GM12878 (cell line): ENCODE measurements around the gene TCEA2. TPM values are rescaled to one million over a fixed set of nuclear protein-coding genes. Genes with fewer than 3 reads are reported as not detected.

Experiments
- ATAC-seq: fragments of 200-7000 bp; cut with Tn5 transposase; 3 replicates; pipeline ENCODE4 v1.9.1; 2020; ENCODE audit warnings: mild to moderate bottlenecking, moderate library complexity
- BruUV-seq: library from RNA; stranded (reverse); fragments of 400-500 nt; replicated peaks from 2 replicates; lab custom pipeline; 2021; lab: Mats Ljungman, UMichigan
- CTCF ChIA-PET: fragments of 300-600 bp; sonication (Branson Sonifier 250); formaldehyde crosslinking; extraction: SDS; loops from one replicate; lab custom pipeline; 2021; ENCODE audit warnings: inconsistent platforms; lab: Yijun Ruan, JAX
- POLR2A ChIA-PET: fragments of 350-600 bp; formaldehyde crosslinking; extraction: SDS; loops from one replicate; lab custom pipeline; 2021; ENCODE audit warnings: inconsistent platforms; lab: Charles Lee
- RAD21 ChIA-PET: fragments of 300-600 bp; sonication (Branson Sonifier 250); formaldehyde crosslinking; loops from one replicate; lab custom pipeline; 2023; ENCODE audit warnings: antibody characterized with exemption; ENCODE audit not compliant: unreplicated experiment; lab: Charles Lee
- SMC1A ChIA-PET: fragments of 300-600 bp; sonication (Branson Sonifier 250); formaldehyde crosslinking; loops from one replicate; lab custom pipeline; 2023; ENCODE audit not compliant: unreplicated experiment, uncharacterized antibody; lab: Charles Lee
- DNase-seq: peaks from one replicate; pipeline ENCODE4 v3.0.0-alpha.2; 2011; ENCODE audit warnings: low read depth, low spot score
- FAIRE-seq: peaks from 3 replicates; lab custom pipeline; 2011; peaks lifted over from hg19 to GRCh38; lab: Jason Lieb, UNC
- H2AFZ ChIP-seq: 2 replicates; pipeline ENCODE4 v1.6.0; 2011; ENCODE audit warnings: low read depth, low read length, control low read depth; ENCODE audit not compliant: control insufficient read depth
- H3K27ac ChIP-seq: 2 replicates; pipeline ENCODE4 v1.5.1; 2011; ENCODE audit warnings: control low read depth; ENCODE audit not compliant: control insufficient read depth, insufficient read depth
- H3K27me3 ChIP-seq, 2 experiments: replicated peaks in 1 of 2; 2 replicates each; pipeline versions ENCODE4 v1.6.0 to v1.6.1; 2011; ENCODE audit warnings: low read length in 1 of 2; ENCODE audit not compliant: control insufficient read depth in 2 of 2, insufficient read depth in 2 of 2
- H3K36me3 ChIP-seq, 2 experiments: 2 replicates each; pipeline ENCODE4 v1.5.1; 2011; ENCODE audit warnings: low read length in 1 of 2; ENCODE audit not compliant: control insufficient read depth in 2 of 2, insufficient read depth in 2 of 2
- H3K4me1 ChIP-seq: 2 replicates; pipeline ENCODE4 v1.6.1; 2011; ENCODE audit warnings: mild to moderate bottlenecking, low read length, moderate library complexity, mixed read lengths; ENCODE audit not compliant: control insufficient read depth, insufficient read depth
- H3K4me2 ChIP-seq: 2 replicates; pipeline ENCODE4 v1.6.0; 2011; ENCODE audit warnings: control low read depth; ENCODE audit not compliant: control insufficient read depth, insufficient read depth
- H3K4me3 ChIP-seq: fragments of 200-600 bp; sonication (generic); 2 replicates; pipeline ENCODE4 v1.5.1; 2016
- H3K79me2 ChIP-seq: 2 replicates; pipeline ENCODE4 v1.6.0; 2011; ENCODE audit warnings: low read length; ENCODE audit not compliant: control insufficient read depth, insufficient read depth
- H3K9ac ChIP-seq: 2 replicates; pipeline ENCODE4 v1.8.0; 2011; ENCODE audit warnings: low read length, control low read depth, mixed read lengths; ENCODE audit not compliant: control insufficient read depth, insufficient read depth
- H3K9me3 ChIP-seq: replicated peaks from 3 replicates; pipeline ENCODE4 v1.5.1; 2011; ENCODE audit warnings: mild to moderate bottlenecking, low read length; ENCODE audit not compliant: control insufficient read depth, insufficient read depth
- H4K20me1 ChIP-seq: 2 replicates; pipeline ENCODE4 v1.6.0; 2011; ENCODE audit not compliant: control insufficient read depth, insufficient read depth
- BACH1 ChIP-seq: fragments of 450-650 bp; IDR thresholded peaks from 2 replicates; pipeline ENCODE4 v1.6.1; 2017; ENCODE audit warnings: mild to moderate bottlenecking, borderline replicate concordance
- CREM ChIP-seq: IDR thresholded peaks from 2 replicates; pipeline ENCODE4 v1.6.1; 2014; ENCODE audit warnings: antibody characterized with exemption, low read depth
- CTCF ChIP-seq, 3 experiments: IDR thresholded peaks in 2 of 3; conservative IDR thresholded peaks in 1 of 3; 2 replicates each; pipeline ENCODE4 v1.5.1; 2011; ENCODE audit warnings: low read depth in 3 of 3, low read length in 3 of 3, mild to moderate bottlenecking in 3 of 3, control low read depth in 2 of 3, moderate library complexity in 2 of 3, inconsistent platforms in 1 of 3, mixed read lengths in 1 of 3; ENCODE audit not compliant: control insufficient read depth in 2 of 3, insufficient read depth in 1 of 3; ENCODE audit errors: extremely low read depth in 1 of 3
- POLR2A ChIP-seq: IDR thresholded peaks from 2 replicates; pipeline ENCODE4 v1.6.1; 2011; ENCODE audit warnings: low read depth, mild to moderate bottlenecking, low read length
- RFX5 ChIP-seq: IDR thresholded peaks from 2 replicates; pipeline ENCODE4 v1.6.1; 2011; ENCODE audit warnings: low read depth, low read length, improper control_type of control experiment
- SIX5 ChIP-seq: IDR thresholded peaks from 2 replicates; pipeline ENCODE4 v1.6.1; 2011; ENCODE audit warnings: mild to moderate bottlenecking, low read depth, low read length, moderate library complexity; ENCODE audit not compliant: severe bottlenecking
- SMARCA5 ChIP-seq: fragments of 450-650 bp; IDR thresholded peaks from 2 replicates; pipeline ENCODE4 v1.6.1; 2017; ENCODE audit warnings: mild to moderate bottlenecking
- ZNF24 ChIP-seq: fragments of 450-650 bp; IDR thresholded peaks from 2 replicates; pipeline ENCODE4 v1.6.1; 2017; ENCODE audit warnings: antibody characterized with exemption, mild to moderate bottlenecking
- ZNF622 ChIP-seq: fragments of 450-650 bp; IDR thresholded peaks from 2 replicates; pipeline ENCODE4 v1.6.1; 2017; ENCODE audit warnings: mild to moderate bottlenecking, inconsistent platforms
- WGBS: methylation state at CpG from one replicate; pipeline ENCODE4 v1.1.6; 2016; ENCODE audit warnings: low lambda C conversion rate; ENCODE audit not compliant: insufficient replicate concordance, insufficient coverage; ENCODE audit errors: missing lambda C conversion rate; 5-methylcytosine and 5-hydroxymethylcytosine counted together
- in situ Hi-C: fragments of 300-500 bp; cut with MboI; formaldehyde crosslinking; loops from 9 replicates; pipeline ENCODE4 v1.14.3; 2018; ENCODE audit warnings: mixed read lengths
- intact Hi-C: fragments of 100-400 bp; cut with micrococcal nuclease; formaldehyde crosslinking; loops from one replicate; pipeline ENCODE4 v1.14.2; 2022; ENCODE audit not compliant: unreplicated experiment
- polyA plus RNA-seq, 11 experiments: library from polyadenylated mRNA; depleted of rRNA in 4 of 11; unstranded in 6 of 11; stranded (reverse) in 5 of 11; fragments of >200 nt; fragmentation: Nextera tagmentation in 4 of 11; fragmentation: Illumina TruSeq in 1 of 11; extraction: Ambion mirVana in 4 of 11; extraction: Trizol in 1 of 11; gene quantifications; 1 replicate in 1 of 11; 2 replicates in 10 of 11; pipeline versions ENCODE4 v1.2.1 to v1.2.3, GENCODE V29; 2011 to 2016; ENCODE audit warnings: inconsistent platforms in 2 of 11, missing spikeins in 2 of 11, low read depth in 1 of 11
- total RNA-seq, 4 experiments: library from RNA; depleted of rRNA in 3 of 4; stranded (reverse); fragments of >200 nt in 3 of 4; fragmentation: Illumina TruSeq in 1 of 4; extraction: Trizol in 1 of 4; gene quantifications; 2 replicates each; pipeline versions ENCODE4 v1.2.1 to v1.2.3, GENCODE V29; 2013 to 2021
- TF ChIP-seq, protein P1 (sequence below): fragments of 450-650 bp; IDR thresholded peaks from 2 replicates; pipeline ENCODE4 v1.6.1; 2016; ENCODE audit warnings: mild to moderate bottlenecking

The TCEA2 gene
- total and polyA plus RNA-seq, 10 of the 15 experiments (the other 5 are each of a cell fraction or from before 2014, with no cell fraction given) = 3.4 to 42.5 (median 13.3) TPM

DNA sequence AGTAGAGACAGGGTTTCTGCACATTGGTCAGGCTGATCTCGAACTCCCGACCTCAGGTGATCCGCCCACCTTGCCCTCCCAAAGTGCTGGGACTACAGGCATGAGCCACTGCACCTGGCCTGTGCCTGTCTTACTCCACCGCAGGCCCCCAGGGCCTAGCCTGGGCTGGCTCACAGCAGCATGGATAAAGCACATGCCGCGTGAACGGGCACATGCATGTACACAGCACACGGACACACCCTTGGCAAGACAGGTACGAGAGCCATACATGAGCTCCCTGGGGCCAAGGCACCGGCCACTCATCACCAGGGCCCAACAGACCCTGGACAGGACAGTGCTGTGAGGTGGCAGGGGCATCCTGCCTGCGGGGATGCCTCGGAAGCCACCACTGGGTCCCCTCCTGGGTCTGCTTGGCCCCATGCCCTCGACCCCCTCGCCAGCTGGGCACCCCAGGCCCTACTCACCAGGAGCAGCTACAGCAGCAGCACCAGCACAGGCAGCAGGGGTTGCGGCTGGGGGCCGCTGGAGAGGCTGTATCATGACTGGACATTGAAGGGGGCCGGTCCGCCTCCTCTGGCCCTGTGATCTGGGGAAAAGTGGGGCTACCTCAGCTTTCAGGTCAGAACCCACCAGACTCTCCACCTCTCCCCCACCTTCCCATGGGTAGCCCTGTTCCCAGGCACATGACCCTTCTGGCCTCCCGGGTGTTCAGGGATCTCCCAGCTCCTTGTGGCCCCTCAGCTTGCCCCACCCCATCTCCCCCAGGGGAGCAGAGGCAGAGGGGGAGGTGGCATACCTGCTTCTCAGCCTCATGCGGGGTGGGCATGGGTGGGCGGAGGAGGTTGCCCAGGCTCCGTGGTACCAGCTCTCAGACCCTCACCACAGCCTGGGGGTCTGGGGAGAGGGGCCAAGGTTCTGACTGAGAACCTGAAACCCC lies 13.3 kb downstream of the TCEA2 start:
- in situ Hi-C loops = no loop called here
- H3K9ac ChIP-seq = peak overlapping the region; percentile 91
- intact Hi-C loops = no loop called here
- peaks cover 30% of the 10 kb centered on the region for H3K79me2 ChIP-seq
- no peak for ATAC-seq
- peak overlapping the region; percentile 97 for H3K4me2 ChIP-seq
- RAD21 ChIA-PET = interaction anchor here (1.2 to 2.3 kb wide), 4 partner anchors 11 to 35 kb away, joined by 4 to 7 read pairs (median 4); no protein-coding TSS in a partner anchor
- H3K27ac ChIP-seq = peak overlapping the region; percentile 85
- BruUV-seq = no TSS peak
- H3K36me3 ChIP-seq = peaks cover 3 to 22% of the 10 kb centered on the region in 2 experiments
- 0 out of 2 replicates have a peak, but pooled peaks have one; percentile 17 for TF ChIP-seq BACH1
- TF ChIP-seq, protein P1, sequence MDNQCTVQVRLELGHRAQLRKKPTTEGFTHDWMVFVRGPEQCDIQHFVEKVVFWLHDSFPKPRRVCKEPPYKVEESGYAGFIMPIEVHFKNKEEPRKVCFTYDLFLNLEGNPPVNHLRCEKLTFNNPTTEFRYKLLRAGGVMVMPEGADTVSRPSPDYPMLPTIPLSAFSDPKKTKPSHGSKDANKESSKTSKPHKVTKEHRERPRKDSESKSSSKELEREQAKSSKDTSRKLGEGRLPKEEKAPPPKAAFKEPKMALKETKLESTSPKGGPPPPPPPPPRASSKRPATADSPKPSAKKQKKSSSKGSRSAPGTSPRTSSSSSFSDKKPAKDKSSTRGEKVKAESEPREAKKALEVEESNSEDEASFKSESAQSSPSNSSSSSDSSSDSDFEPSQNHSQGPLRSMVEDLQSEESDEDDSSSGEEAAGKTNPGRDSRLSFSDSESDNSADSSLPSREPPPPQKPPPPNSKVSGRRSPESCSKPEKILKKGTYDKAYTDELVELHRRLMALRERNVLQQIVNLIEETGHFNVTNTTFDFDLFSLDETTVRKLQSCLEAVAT = peak; percentile 85
- TF ChIP-seq RFX5 = no peak
- no peak for TF ChIP-seq ZNF24
- no peak for TF ChIP-seq CTCF (IDR thresholded peaks at IDR 0.05 in 2 of 3, conservative IDR thresholded peaks at IDR 0.05 in 1 of 3; ENCODE audit: control insufficient read depth in 2 of 3, extremely low read depth in 1 of 3, insufficient read depth in 1 of 3, low read depth in 3 of 3, low read length in 3 of 3)
- TF ChIP-seq SMARCA5 = 0 out of 2 replicates have a peak, but pooled peaks have one; percentile 7
- TF ChIP-seq ZNF622 = no peak
- no peak for TF ChIP-seq SIX5
- peak; percentile 24; the same call in 1 of the 2 replicates for TF ChIP-seq POLR2A
- TF ChIP-seq CREM = no peak
- no peak for FAIRE-seq
- H3K27me3 ChIP-seq = no peaks in the 10 kb centered on the region
- peak overlapping the region; percentile 83 for H3K4me3 ChIP-seq
- SMC1A ChIA-PET = interaction anchor here (2.8 kb wide), 1 partner anchor 10 kb away, joined by 10 read pairs; no protein-coding TSS in a partner anchor
- POLR2A ChIA-PET = interaction anchor here (1.1 to 3.0 kb wide), 5 partner anchors 12 to 37 kb away, joined by 3 to 10 read pairs (median 4); no protein-coding TSS in a partner anchor
- no peak for DNase-seq
- peaks cover 19% of the 10 kb centered on the region; the same call in 1 of the 2 replicates for H3K4me1 ChIP-seq
- CTCF ChIA-PET = interaction anchor here (1.1 to 3.9 kb wide), 5 partner anchors 10 to 37 kb away, joined by 3 to 22 read pairs (median 7); no protein-coding TSS in a partner anchor
- no peak overlapping the region for H2AFZ ChIP-seq
- H3K9me3 ChIP-seq = no peaks in the 10 kb centered on the region
- no peaks in the 10 kb centered on the region for H4K20me1 ChIP-seq
- 63% methylated on average over 21 of the region's 22 CpGs for WGBS
